GM23338 (cell line): Measurements from ENCODE around the gene CIAO3. TPM values are rescaled to one million over a fixed set of nuclear protein-coding genes. Genes with fewer than 3 reads are reported as not detected.

Experiments used
- EZH2 ChIP-seq: fragments of 200-600 bp; sonication (generic); IDR thresholded peaks from one replicate; pipeline ENCODE4 v1.8.0; 2017; ENCODE audit warnings: antibody characterized with exemption, mild to moderate bottlenecking, low read depth; ENCODE audit not compliant: unreplicated experiment
- STAT1 ChIP-seq: IDR thresholded peaks from one replicate; pipeline ENCODE4 v1.6.1; 2016; ENCODE audit warnings: antibody characterized with exemption; ENCODE audit not compliant: unreplicated experiment
- ZNF114 ChIP-seq: fragments of 250-450 bp; sonication (Bioruptor Pico); IDR thresholded peaks from 2 replicates; pipeline ENCODE4 v1.5.0; 2020; ENCODE audit warnings: mild to moderate bottlenecking, moderate library complexity
- polyA plus RNA-seq: library from polyadenylated mRNA; unstranded; fragments of >200 nt; fragmentation: Nextera tagmentation; extraction: Ambion mirVana; gene quantifications from 2 replicates; pipeline ENCODE4 v1.2.1, GENCODE V29; 2016
- total RNA-seq: library from RNA; depleted of rRNA; stranded (reverse); fragments of >200 nt; shearing (Covaris generic); gene quantifications from 2 replicates; pipeline ENCODE4 v1.2.3, GENCODE V29; 2014
- TF ChIP-seq, protein P1 (sequence below): fragments of 250-450 bp; sonication (Bioruptor Pico); IDR thresholded peaks from 2 replicates; pipeline ENCODE4 v1.5.0; 2020; ENCODE audit warnings: mild to moderate bottlenecking, moderate library complexity
- TF ChIP-seq, protein P2 (sequence below): IDR thresholded peaks from one replicate; pipeline ENCODE4 v1.6.1; 2018; ENCODE audit warnings: antibody characterized with exemption; ENCODE audit not compliant: unreplicated experiment
- TF ChIP-seq, protein P3 (sequence below), 2 experiments: fragments of 200-600 bp in 1 of 2; sonication (generic) in 1 of 2; conservative IDR thresholded peaks; 2 replicates each; pipeline versions ENCODE4 v1.5.1 to v1.6.1; 2016 to 2017; ENCODE audit warnings: antibody characterized with exemption in 2 of 2, low read depth in 2 of 2, mild to moderate bottlenecking in 2 of 2, moderate library complexity in 1 of 2

The CIAO3 gene
- total and polyA plus RNA-seq, 2 experiments from 2014 or later = 13.0 to 42.3 TPM

DNA sequence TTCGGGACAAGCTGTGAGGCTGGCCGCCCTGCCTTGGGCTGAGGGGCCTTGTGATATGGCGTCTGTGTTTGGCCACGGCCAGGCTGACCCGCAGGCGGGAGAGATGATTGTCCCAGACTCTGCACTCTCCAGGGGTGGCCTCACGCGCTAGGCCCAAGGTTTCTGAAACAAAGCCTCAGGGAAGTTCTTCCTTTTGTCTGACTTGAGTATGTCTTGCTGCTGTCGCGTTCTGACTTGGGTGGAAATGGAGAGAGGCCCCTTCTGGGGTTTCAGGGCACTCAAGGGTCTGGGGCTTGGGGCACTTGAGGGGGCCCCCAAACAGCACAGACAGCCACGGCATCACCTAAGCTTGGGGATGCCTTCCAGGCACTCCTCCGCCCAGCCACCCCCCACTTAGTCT is 29.7 kb downstream of the CIAO3 start (continued):
- TF ChIP-seq, protein P1, sequence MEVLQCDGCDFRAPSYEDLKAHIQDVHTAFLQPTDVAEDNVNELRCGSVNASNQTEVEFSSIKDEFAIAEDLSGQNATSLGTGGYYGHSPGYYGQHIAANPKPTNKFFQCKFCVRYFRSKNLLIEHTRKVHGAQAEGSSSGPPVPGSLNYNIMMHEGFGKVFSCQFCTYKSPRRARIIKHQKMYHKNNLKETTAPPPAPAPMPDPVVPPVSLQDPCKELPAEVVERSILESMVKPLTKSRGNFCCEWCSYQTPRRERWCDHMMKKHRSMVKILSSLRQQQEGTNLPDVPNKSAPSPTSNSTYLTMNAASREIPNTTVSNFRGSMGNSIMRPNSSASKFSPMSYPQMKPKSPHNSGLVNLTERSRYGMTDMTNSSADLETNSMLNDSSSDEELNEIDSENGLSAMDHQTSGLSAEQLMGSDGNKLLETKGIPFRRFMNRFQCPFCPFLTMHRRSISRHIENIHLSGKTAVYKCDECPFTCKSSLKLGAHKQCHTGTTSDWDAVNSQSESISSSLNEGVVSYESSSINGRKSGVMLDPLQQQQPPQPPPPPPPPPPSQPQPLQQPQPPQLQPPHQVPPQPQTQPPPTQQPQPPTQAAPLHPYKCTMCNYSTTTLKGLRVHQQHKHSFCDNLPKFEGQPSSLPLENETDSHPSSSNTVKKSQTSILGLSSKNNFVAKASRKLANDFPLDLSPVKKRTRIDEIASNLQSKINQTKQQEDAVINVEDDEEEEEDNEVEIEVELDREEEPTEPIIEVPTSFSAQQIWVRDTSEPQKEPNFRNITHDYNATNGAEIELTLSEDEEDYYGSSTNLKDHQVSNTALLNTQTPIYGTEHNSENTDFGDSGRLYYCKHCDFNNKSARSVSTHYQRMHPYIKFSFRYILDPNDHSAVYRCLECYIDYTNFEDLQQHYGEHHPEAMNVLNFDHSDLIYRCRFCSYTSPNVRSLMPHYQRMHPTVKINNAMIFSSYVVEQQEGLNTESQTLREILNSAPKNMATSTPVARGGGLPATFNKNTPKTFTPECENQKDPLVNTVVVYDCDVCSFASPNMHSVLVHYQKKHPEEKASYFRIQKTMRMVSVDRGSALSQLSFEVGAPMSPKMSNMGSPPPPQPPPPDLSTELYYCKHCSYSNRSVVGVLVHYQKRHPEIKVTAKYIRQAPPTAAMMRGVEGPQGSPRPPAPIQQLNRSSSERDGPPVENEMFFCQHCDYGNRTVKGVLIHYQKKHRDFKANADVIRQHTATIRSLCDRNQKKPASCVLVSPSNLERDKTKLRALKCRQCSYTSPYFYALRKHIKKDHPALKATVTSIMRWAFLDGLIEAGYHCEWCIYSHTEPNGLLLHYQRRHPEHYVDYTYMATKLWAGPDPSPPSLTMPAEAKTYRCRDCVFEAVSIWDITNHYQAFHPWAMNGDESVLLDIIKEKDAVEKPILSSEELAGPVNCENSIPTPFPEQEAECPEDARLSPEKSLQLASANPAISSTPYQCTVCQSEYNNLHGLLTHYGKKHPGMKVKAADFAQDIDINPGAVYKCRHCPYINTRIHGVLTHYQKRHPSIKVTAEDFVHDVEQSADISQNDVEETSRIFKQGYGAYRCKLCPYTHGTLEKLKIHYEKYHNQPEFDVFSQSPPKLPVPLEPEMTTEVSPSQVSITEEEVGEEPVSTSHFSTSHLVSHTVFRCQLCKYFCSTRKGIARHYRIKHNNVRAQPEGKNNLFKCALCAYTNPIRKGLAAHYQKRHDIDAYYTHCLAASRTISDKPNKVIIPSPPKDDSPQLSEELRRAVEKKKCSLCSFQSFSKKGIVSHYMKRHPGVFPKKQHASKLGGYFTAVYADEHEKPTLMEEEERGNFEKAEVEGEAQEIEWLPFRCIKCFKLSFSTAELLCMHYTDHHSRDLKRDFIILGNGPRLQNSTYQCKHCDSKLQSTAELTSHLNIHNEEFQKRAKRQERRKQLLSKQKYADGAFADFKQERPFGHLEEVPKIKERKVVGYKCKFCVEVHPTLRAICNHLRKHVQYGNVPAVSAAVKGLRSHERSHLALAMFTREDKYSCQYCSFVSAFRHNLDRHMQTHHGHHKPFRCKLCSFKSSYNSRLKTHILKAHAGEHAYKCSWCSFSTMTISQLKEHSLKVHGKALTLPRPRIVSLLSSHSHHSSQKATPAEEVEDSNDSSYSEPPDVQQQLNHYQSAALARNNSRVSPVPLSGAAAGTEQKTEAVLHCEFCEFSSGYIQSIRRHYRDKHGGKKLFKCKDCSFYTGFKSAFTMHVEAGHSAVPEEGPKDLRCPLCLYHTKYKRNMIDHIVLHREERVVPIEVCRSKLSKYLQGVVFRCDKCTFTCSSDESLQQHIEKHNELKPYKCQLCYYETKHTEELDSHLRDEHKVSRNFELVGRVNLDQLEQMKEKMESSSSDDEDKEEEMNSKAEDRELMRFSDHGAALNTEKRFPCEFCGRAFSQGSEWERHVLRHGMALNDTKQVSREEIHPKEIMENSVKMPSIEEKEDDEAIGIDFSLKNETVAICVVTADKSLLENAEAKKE (CRISPR knock-in tag) = no peak
- no peak for TF ChIP-seq STAT1
- no peak for TF ChIP-seq EZH2
- TF ChIP-seq, protein P2, sequence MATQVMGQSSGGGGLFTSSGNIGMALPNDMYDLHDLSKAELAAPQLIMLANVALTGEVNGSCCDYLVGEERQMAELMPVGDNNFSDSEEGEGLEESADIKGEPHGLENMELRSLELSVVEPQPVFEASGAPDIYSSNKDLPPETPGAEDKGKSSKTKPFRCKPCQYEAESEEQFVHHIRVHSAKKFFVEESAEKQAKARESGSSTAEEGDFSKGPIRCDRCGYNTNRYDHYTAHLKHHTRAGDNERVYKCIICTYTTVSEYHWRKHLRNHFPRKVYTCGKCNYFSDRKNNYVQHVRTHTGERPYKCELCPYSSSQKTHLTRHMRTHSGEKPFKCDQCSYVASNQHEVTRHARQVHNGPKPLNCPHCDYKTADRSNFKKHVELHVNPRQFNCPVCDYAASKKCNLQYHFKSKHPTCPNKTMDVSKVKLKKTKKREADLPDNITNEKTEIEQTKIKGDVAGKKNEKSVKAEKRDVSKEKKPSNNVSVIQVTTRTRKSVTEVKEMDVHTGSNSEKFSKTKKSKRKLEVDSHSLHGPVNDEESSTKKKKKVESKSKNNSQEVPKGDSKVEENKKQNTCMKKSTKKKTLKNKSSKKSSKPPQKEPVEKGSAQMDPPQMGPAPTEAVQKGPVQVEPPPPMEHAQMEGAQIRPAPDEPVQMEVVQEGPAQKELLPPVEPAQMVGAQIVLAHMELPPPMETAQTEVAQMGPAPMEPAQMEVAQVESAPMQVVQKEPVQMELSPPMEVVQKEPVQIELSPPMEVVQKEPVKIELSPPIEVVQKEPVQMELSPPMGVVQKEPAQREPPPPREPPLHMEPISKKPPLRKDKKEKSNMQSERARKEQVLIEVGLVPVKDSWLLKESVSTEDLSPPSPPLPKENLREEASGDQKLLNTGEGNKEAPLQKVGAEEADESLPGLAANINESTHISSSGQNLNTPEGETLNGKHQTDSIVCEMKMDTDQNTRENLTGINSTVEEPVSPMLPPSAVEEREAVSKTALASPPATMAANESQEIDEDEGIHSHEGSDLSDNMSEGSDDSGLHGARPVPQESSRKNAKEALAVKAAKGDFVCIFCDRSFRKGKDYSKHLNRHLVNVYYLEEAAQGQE = no peak
- TF ChIP-seq ZNF114 (CRISPR knock-in tag) = no peak
- TF ChIP-seq, protein P3, sequence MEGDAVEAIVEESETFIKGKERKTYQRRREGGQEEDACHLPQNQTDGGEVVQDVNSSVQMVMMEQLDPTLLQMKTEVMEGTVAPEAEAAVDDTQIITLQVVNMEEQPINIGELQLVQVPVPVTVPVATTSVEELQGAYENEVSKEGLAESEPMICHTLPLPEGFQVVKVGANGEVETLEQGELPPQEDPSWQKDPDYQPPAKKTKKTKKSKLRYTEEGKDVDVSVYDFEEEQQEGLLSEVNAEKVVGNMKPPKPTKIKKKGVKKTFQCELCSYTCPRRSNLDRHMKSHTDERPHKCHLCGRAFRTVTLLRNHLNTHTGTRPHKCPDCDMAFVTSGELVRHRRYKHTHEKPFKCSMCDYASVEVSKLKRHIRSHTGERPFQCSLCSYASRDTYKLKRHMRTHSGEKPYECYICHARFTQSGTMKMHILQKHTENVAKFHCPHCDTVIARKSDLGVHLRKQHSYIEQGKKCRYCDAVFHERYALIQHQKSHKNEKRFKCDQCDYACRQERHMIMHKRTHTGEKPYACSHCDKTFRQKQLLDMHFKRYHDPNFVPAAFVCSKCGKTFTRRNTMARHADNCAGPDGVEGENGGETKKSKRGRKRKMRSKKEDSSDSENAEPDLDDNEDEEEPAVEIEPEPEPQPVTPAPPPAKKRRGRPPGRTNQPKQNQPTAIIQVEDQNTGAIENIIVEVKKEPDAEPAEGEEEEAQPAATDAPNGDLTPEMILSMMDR (conservative IDR thresholded peaks at IDR 0.05; ENCODE audit: low read depth in 2 of 2) = no peak
